ENCODE measurements around the gene TOP3B.

Gene TOP3B

GRCh38 chr22:21994881-21995444, 12.4 kb upstream of the TOP3B start:
- ChIA-PET CTCF (no interaction called here), POLR2A (no interaction called here)
- TF ChIP-seq CTCF (IDR thresholded peaks at IDR 0.05; ENCODE audit: insufficient read depth, low read length, missing control alignments) = no peak
- no peak for DNase-seq (ENCODE audit: low read depth, low spot score)
- H3K4me3 ChIP-seq (ENCODE audit: low read depth, low read length) = no peak overlapping the region

- ChIA-PET POLR2A (no interaction called here), CTCF (interaction anchor here (1.4 kb wide), 1 partner anchor 8 kb away, joined by 3 read pairs; no protein-coding TSS in a partner anchor)
- no peak overlapping the region for H3K4me3 ChIP-seq (ENCODE audit: low read depth, low read length)
- TF ChIP-seq CTCF (IDR thresholded peaks at IDR 0.05; ENCODE audit: insufficient read depth, low read length, missing control alignments) = no peak
- DNase-seq (ENCODE audit: low read depth, low spot score) = no peak
These were observed 10.1 kb upstream of the TOP3B start for GRCh38 chr22:21992593-21993237.

GRCh38 chr22:21991774-21992173, 9.2 kb upstream of the TOP3B start:
- H3K4me3 ChIP-seq (ENCODE audit: low read depth, low read length) = no peak overlapping the region
- CTCF ChIA-PET = interaction anchor here (1.2 kb wide), 1 partner anchor 15 kb away, joined by 3 read pairs; no protein-coding TSS in a partner anchor
- no peak for DNase-seq (ENCODE audit: low read depth, low spot score)
- POLR2A ChIA-PET = no interaction called here
- no peak for TF ChIP-seq CTCF (IDR thresholded peaks at IDR 0.05; ENCODE audit: insufficient read depth, low read length, missing control alignments)

- no peak for DNase-seq (ENCODE audit: low read depth, low spot score)
- H3K4me3 ChIP-seq (ENCODE audit: low read depth, low read length) = no peak overlapping the region
- ChIA-PET CTCF (interaction anchor here (1.2 kb wide), 1 partner anchor 15 kb away, joined by 3 read pairs; no protein-coding TSS in a partner anchor), POLR2A (no interaction called here)
- TF ChIP-seq CTCF (IDR thresholded peaks at IDR 0.05; ENCODE audit: insufficient read depth, low read length, missing control alignments) = no peak
These were observed 8.7 kb upstream of the TOP3B start for GRCh38 chr22:21991304-21991596.

GRCh38 chr22:21990445-21991303, 8.1 kb upstream of the TOP3B start:
- DNase-seq (ENCODE audit: low read depth, low spot score) = no peak
- no peak overlapping the region for H3K4me3 ChIP-seq (ENCODE audit: low read depth, low read length)
- ChIA-PET CTCF (interaction anchor here (1.2 kb wide), 1 partner anchor 16 kb away, joined by 3 read pairs; no protein-coding TSS in a partner anchor), POLR2A (no interaction called here)
- TF ChIP-seq CTCF (IDR thresholded peaks at IDR 0.05; ENCODE audit: insufficient read depth, low read length, missing control alignments) = no peak

GRCh38 chr22:21989049-21989448, 6.5 kb upstream of the TOP3B start:
- CTCF ChIA-PET = no interaction called here
- no peak for DNase-seq (ENCODE audit: low read depth, low spot score)
- TF ChIP-seq CTCF (IDR thresholded peaks at IDR 0.05; ENCODE audit: insufficient read depth, low read length, missing control alignments) = no peak
- POLR2A ChIA-PET = no interaction called here
- H3K4me3 ChIP-seq (ENCODE audit: low read depth, low read length) = no peak overlapping the region

Data from AG04449 (cell line).